ENCODE data around the gene DLST.

DNA sequence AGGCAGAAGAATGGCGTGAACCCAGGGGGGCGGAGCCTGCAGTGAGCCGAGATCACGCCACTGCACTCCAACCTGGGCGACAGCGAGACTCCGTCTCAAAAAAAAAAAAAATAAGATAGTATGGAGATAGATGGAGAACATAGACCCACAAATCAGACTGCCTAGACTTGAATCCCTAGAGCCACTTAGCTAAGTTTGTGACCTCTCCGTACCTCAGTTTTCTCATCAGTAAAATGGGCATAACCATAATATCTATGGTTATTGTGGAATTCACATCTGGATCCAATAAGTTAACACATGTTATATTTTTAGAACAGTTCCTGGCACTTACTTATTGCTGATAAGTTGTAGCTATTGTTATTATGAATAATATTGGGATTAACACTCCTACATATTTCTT lies 13.0 kb upstream of the DLST start:
- TF ChIP-seq, protein P1, sequence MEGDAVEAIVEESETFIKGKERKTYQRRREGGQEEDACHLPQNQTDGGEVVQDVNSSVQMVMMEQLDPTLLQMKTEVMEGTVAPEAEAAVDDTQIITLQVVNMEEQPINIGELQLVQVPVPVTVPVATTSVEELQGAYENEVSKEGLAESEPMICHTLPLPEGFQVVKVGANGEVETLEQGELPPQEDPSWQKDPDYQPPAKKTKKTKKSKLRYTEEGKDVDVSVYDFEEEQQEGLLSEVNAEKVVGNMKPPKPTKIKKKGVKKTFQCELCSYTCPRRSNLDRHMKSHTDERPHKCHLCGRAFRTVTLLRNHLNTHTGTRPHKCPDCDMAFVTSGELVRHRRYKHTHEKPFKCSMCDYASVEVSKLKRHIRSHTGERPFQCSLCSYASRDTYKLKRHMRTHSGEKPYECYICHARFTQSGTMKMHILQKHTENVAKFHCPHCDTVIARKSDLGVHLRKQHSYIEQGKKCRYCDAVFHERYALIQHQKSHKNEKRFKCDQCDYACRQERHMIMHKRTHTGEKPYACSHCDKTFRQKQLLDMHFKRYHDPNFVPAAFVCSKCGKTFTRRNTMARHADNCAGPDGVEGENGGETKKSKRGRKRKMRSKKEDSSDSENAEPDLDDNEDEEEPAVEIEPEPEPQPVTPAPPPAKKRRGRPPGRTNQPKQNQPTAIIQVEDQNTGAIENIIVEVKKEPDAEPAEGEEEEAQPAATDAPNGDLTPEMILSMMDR (conservative IDR thresholded peaks at IDR 0.05 in 1 of 2, IDR thresholded peaks at IDR 0.05 in 1 of 2; ENCODE audit: extremely low read depth in 1 of 2, insufficient read depth in 1 of 2, low read depth in 1 of 2, low read length in 2 of 2): no peak
- no peak for TF ChIP-seq EZH2 (IDR thresholded peaks at IDR 0.05; ENCODE audit: borderline replicate concordance, low read length)
